HepG2 (cell line): ENCODE results near the gene MYRIP. TPM values are rescaled to one million over a fixed set of nuclear protein-coding genes. Genes with fewer than 3 reads are reported as not detected.

Source experiments
- ATAC-seq: fragments of 200-7000 bp; cut with Tn5 transposase; 3 replicates; pipeline ENCODE4 v1.9.1; 2020; ENCODE audit warnings: mild to moderate bottlenecking, moderate library complexity
- BruUV-seq: library from RNA; stranded (reverse); fragments of 400-500 nt; replicated peaks from 2 replicates; lab custom pipeline; 2021; lab: Mats Ljungman, UMichigan
- CTCF ChIA-PET: fragments of 300-600 bp; formaldehyde crosslinking; extraction: SDS; loops from one replicate; lab custom pipeline; 2021; ENCODE audit warnings: low total read pairs, inconsistent platforms, low intra/inter-chr PET ratio; lab: Yijun Ruan, JAX
- POLR2A ChIA-PET: fragments of 350-600 bp; sonication (Branson Sonifier 250); formaldehyde crosslinking; loops from one replicate; lab custom pipeline; 2020; ENCODE audit warnings: antibody characterized with exemption, inconsistent platforms; lab: Yijun Ruan, JAX
- DNase-seq: peaks from one replicate; pipeline ENCODE4 v3.0.0-alpha.2; 2015; ENCODE audit warnings: low spot score
- FAIRE-seq: peaks from 3 replicates; lab custom pipeline; 2011; peaks lifted over from hg19 to GRCh38; lab: Jason Lieb, UNC
- H2AFZ ChIP-seq: one replicate; pipeline ENCODE4 v1.6.1; 2011; ENCODE audit warnings: low read length, inconsistent platforms
- H3K27ac ChIP-seq: fragments of 300-600 bp; 3 replicates; pipeline ENCODE4 v1.8.0; 2011; ENCODE audit warnings: mixed run types, mild to moderate bottlenecking, mixed read lengths, low read length, inconsistent platforms; ENCODE audit not compliant: insufficient read depth; ENCODE audit errors: extremely low read length
- H3K27me3 ChIP-seq, 2 experiments: fragments of 200-600 bp in 1 of 2; 2 replicates in 1 of 2; 3 replicates in 1 of 2; pipeline versions ENCODE4 v1.6.0 to v1.8.0; 2011; ENCODE audit warnings: low read length in 2 of 2, mild to moderate bottlenecking in 2 of 2, moderate library complexity in 2 of 2, inconsistent platforms in 1 of 2; ENCODE audit not compliant: insufficient read depth in 2 of 2, control insufficient read depth in 1 of 2
- H3K36me3 ChIP-seq, 2 experiments: fragments of 200-600 bp in 1 of 2; replicated peaks in 1 of 2; 2 replicates in 1 of 2; 3 replicates in 1 of 2; pipeline versions ENCODE4 v1.5.1 to v1.8.0; 2011; ENCODE audit warnings: low read length in 2 of 2, inconsistent platforms in 1 of 2; ENCODE audit not compliant: insufficient read depth in 2 of 2, control insufficient read depth in 1 of 2
- H3K4me1 ChIP-seq: 2 replicates; pipeline ENCODE4 v1.5.1; 2012; ENCODE audit warnings: low read length, inconsistent platforms; ENCODE audit not compliant: insufficient read depth
- H3K4me2 ChIP-seq: 2 replicates; pipeline ENCODE4 v1.6.0; 2011; ENCODE audit warnings: low read depth, low read length, inconsistent platforms
- H3K4me3 ChIP-seq, 3 experiments: fragments of 200-600 bp in 1 of 3; sonication (generic), shearing (Covaris generic) in 1 of 3; replicated peaks in 1 of 3; 2 replicates each; pipeline ENCODE4 v1.5.1; 2011 to 2016; ENCODE audit warnings: low read length in 3 of 3, inconsistent platforms in 2 of 3, low read depth in 2 of 3, mild to moderate bottlenecking in 2 of 3, control low read depth in 1 of 3, mixed read lengths in 1 of 3; ENCODE audit not compliant: insufficient read depth in 1 of 3
- H3K79me2 ChIP-seq: one replicate; pipeline ENCODE4 v1.6.1; 2011; ENCODE audit warnings: low read length, inconsistent platforms; ENCODE audit not compliant: insufficient read depth
- H3K9ac ChIP-seq: 2 replicates; pipeline ENCODE4 v1.6.0; 2011; ENCODE audit warnings: mild to moderate bottlenecking, low read depth, low read length, inconsistent platforms; ENCODE audit not compliant: insufficient read depth
- H3K9me3 ChIP-seq: 2 replicates; pipeline ENCODE4 v1.5.1; 2012; ENCODE audit warnings: mild to moderate bottlenecking, low read length
- H4K20me1 ChIP-seq: 2 replicates; pipeline ENCODE4 v1.6.0; 2011; ENCODE audit warnings: inconsistent platforms, mild to moderate bottlenecking, low read length, moderate library complexity; ENCODE audit not compliant: insufficient read depth
- CEBPB ChIP-seq: IDR thresholded peaks from 2 replicates; pipeline ENCODE4 v1.6.1; 2011; ENCODE audit warnings: low read depth, low read length, improper control_type of control experiment, borderline replicate concordance
- HIVEP1 ChIP-seq: sonication (generic); formaldehyde crosslinking; IDR thresholded peaks from 2 replicates; pipeline ENCODE4 v1.4.0; 2020; ENCODE audit warnings: mild to moderate bottlenecking, missing genetic modification reagents
- KLF12 ChIP-seq: sonication (generic); formaldehyde crosslinking; IDR thresholded peaks from 2 replicates; pipeline ENCODE4 v1.4.0; 2020; ENCODE audit warnings: missing genetic modification reagents, borderline replicate concordance
- MEIS2 ChIP-seq: sonication (generic); formaldehyde crosslinking; IDR thresholded peaks from 2 replicates; pipeline ENCODE4 v1.9.0; 2021; ENCODE audit warnings: mild to moderate bottlenecking, missing genetic modification reagents
- NCOA2 ChIP-seq: sonication (generic); formaldehyde crosslinking; IDR thresholded peaks from 2 replicates; pipeline ENCODE4 v1.8.0; 2022; ENCODE audit warnings: inconsistent platforms
- ZNF235 ChIP-seq: sonication (generic); formaldehyde crosslinking; IDR thresholded peaks from 2 replicates; pipeline ENCODE4 v1.8.1; 2023; ENCODE audit warnings: mild to moderate bottlenecking, missing genetic modification reagents, borderline replicate concordance
- ZNF335 ChIP-seq: sonication (generic); formaldehyde crosslinking; IDR thresholded peaks from 2 replicates; pipeline ENCODE4 v1.4.0; 2020; ENCODE audit warnings: missing genetic modification reagents
- ZNF737 ChIP-seq: sonication (generic); formaldehyde crosslinking; IDR thresholded peaks from 2 replicates; pipeline ENCODE4 v1.5.0; 2020; ENCODE audit warnings: missing genetic modification reagents, mild to moderate bottlenecking, borderline replicate concordance
- WGBS: methylation state at CpG from one replicate; pipeline ENCODE4 v1.1.6; 2017; ENCODE audit warnings: low lambda C conversion rate; 5-methylcytosine and 5-hydroxymethylcytosine counted together
- in situ Hi-C: cut with HindIII; loops from 2 replicates; pipeline ENCODE4 v1.10.0; 2017; ENCODE audit warnings: low pct_unique_long_range_greater_than_20kb; ENCODE audit not compliant: extremely low pct_ligation_motif_present
- intact Hi-C: fragments of 100-400 bp; cut with micrococcal nuclease; formaldehyde crosslinking; loops from one replicate; pipeline ENCODE4 v1.10.0; 2022; ENCODE audit not compliant: unreplicated experiment
- polyA plus RNA-seq, 8 experiments: library from polyadenylated mRNA; depleted of rRNA in 3 of 8; stranded (reverse) in 7 of 8; unstranded in 1 of 8; fragments of >200 nt; fragmentation: Illumina TruSeq in 4 of 8; extraction: Trizol in 4 of 8; gene quantifications; 2 replicates each; pipeline versions ENCODE4 v1.2.1 to v1.2.3, GENCODE V29; 2011 to 2016; ENCODE audit warnings: low read depth in 4 of 8, missing spikeins in 1 of 8, mixed read lengths in 1 of 8; ENCODE audit not compliant: insufficient read depth in 1 of 8
- total RNA-seq, 5 experiments: library from RNA; depleted of rRNA; stranded (reverse); fragments of >200 nt; fragmentation: Illumina TruSeq; extraction: Trizol; gene quantifications; 2 replicates each; pipeline ENCODE4 v1.2.3, GENCODE V29; 2016; ENCODE audit warnings: low read depth in 1 of 5
- TF ChIP-seq, protein P1 (sequence below): sonication (generic); formaldehyde crosslinking; IDR thresholded peaks from 2 replicates; pipeline ENCODE4 v1.4.0; 2020; ENCODE audit warnings: missing genetic modification reagents
- TF ChIP-seq, protein P2 (sequence below): sonication (generic); formaldehyde crosslinking; IDR thresholded peaks from 2 replicates; pipeline ENCODE4 v1.4.0; 2020; ENCODE audit warnings: low read depth, mild to moderate bottlenecking, missing genetic modification reagents
- TF ChIP-seq, protein P3 (sequence below): sonication (generic); formaldehyde crosslinking; conservative IDR thresholded peaks from 2 replicates; pipeline ENCODE4 v1.4.0; 2020; ENCODE audit warnings: missing genetic modification reagents
- TF ChIP-seq, protein P4 (sequence below): sonication (generic); formaldehyde crosslinking; IDR thresholded peaks from 2 replicates; pipeline ENCODE4 v1.4.0; 2020; ENCODE audit warnings: missing genetic modification reagents

MYRIP gene
- total and polyA plus RNA-seq, 2 of the 13 experiments (the other 11 are each of a cell fraction or from before 2014, with no cell fraction given) = 0.64 to 0.84 TPM

DNA sequence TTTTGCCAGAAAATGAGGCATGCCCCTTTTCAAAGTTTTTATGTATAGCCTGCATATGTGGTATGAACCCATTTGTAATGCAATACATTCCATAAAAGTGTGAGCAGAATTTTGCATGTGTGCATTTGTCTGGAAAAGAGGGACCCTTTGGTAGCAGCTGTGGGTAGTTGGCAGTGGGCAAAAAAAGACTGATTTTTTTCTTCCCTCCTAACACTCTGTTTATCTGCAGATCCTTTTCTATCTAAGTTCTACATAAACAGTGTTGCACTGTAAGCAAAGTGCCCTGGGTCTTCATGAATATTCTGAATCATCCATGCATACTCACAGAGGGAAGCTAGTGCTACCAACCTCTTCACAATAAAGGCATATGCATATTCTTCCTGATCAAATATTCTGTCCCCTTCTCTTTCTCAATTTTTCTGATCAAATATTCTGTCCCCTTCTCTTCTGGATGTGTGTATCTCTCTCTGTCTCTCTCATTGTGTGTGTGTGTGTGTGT lies 288.9 kb downstream of the MYRIP start:
- Histone ChIP-seq H3K36me3 (no peaks in the 10 kb centered on the region), H3K9me3 (no peaks in the 10 kb centered on the region), H3K4me3 (no peak overlapping the region), H4K20me1 (no peaks in the 10 kb centered on the region), H2AFZ (no peak overlapping the region), H3K27ac (no peak overlapping the region), H3K79me2 (no peaks in the 10 kb centered on the region), H3K4me1 (no peaks in the 10 kb centered on the region), H3K4me2 (no peak overlapping the region), H3K9ac (no peak overlapping the region), H3K27me3 (no peaks in the 10 kb centered on the region; a peak in 1 of 5 replicates)
- in situ Hi-C loops = no loop called here
- ChIA-PET POLR2A (no interaction called here), CTCF (no interaction called here)
- intact Hi-C loops = no loop called here
- DNase-seq (no peak), FAIRE-seq (no peak), ATAC-seq (no peak)
- BruUV-seq = no TSS peak
- TF ChIP-seq NCOA2 (CRISPR knock-in tag) (no peak), HIVEP1 (CRISPR knock-in tag) (no peak), ZNF235 (CRISPR knock-in tag) (no peak), ZNF737 (CRISPR knock-in tag) (no peak), CEBPB (no peak)

DNA sequence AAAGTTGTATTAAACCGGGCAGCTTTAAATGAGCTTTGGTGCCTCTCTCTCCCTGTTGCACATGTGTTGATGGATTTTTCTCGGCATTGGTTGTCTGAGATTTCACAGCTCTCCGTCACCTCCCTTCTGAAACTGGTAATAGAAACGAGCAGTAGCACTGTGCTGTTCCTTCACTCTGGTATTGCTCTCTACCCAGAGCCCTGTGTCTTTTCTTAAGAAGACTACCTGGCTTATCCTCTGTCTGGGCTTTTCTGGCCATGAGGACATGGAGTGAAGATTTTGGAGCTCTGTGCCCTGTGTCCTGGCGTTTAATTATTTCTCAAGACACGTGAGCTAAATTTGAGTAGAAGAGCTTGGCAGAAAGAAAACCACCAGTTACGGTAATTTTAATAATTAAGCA lies 290.5 kb downstream of the MYRIP start:
- 59% methylated on average over 7 of the region's 7 CpGs for WGBS
- TF ChIP-seq MEIS2 (CRISPR knock-in tag) (no peak), ZNF335 (CRISPR knock-in tag) (no peak), KLF12 (no peak)
- TF ChIP-seq, protein P1, sequence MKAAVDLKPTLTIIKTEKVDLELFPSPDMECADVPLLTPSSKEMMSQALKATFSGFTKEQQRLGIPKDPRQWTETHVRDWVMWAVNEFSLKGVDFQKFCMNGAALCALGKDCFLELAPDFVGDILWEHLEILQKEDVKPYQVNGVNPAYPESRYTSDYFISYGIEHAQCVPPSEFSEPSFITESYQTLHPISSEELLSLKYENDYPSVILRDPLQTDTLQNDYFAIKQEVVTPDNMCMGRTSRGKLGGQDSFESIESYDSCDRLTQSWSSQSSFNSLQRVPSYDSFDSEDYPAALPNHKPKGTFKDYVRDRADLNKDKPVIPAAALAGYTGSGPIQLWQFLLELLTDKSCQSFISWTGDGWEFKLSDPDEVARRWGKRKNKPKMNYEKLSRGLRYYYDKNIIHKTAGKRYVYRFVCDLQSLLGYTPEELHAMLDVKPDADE = no peak
- TF ChIP-seq, protein P2, sequence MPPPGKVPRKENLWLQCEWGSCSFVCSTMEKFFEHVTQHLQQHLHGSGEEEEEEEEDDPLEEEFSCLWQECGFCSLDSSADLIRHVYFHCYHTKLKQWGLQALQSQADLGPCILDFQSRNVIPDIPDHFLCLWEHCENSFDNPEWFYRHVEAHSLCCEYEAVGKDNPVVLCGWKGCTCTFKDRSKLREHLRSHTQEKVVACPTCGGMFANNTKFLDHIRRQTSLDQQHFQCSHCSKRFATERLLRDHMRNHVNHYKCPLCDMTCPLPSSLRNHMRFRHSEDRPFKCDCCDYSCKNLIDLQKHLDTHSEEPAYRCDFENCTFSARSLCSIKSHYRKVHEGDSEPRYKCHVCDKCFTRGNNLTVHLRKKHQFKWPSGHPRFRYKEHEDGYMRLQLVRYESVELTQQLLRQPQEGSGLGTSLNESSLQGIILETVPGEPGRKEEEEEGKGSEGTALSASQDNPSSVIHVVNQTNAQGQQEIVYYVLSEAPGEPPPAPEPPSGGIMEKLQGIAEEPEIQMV (CRISPR knock-in tag) = no peak
- TF ChIP-seq, protein P3, sequence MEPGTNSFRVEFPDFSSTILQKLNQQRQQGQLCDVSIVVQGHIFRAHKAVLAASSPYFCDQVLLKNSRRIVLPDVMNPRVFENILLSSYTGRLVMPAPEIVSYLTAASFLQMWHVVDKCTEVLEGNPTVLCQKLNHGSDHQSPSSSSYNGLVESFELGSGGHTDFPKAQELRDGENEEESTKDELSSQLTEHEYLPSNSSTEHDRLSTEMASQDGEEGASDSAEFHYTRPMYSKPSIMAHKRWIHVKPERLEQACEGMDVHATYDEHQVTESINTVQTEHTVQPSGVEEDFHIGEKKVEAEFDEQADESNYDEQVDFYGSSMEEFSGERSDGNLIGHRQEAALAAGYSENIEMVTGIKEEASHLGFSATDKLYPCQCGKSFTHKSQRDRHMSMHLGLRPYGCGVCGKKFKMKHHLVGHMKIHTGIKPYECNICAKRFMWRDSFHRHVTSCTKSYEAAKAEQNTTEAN = no peak
- TF ChIP-seq, protein P4, sequence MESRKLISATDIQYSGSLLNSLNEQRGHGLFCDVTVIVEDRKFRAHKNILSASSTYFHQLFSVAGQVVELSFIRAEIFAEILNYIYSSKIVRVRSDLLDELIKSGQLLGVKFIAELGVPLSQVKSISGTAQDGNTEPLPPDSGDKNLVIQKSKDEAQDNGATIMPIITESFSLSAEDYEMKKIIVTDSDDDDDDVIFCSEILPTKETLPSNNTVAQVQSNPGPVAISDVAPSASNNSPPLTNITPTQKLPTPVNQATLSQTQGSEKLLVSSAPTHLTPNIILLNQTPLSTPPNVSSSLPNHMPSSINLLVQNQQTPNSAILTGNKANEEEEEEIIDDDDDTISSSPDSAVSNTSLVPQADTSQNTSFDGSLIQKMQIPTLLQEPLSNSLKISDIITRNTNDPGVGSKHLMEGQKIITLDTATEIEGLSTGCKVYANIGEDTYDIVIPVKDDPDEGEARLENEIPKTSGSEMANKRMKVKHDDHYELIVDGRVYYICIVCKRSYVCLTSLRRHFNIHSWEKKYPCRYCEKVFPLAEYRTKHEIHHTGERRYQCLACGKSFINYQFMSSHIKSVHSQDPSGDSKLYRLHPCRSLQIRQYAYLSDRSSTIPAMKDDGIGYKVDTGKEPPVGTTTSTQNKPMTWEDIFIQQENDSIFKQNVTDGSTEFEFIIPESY = no peak

More for the DNA sequence above, 290.5 kb downstream of the MYRIP start:
- DNase-seq = no peak
- Histone ChIP-seq H3K36me3 (no peaks in the 10 kb centered on the region), H4K20me1 (no peaks in the 10 kb centered on the region), H3K9ac (no peak overlapping the region), H3K4me3 (no peak overlapping the region), H3K4me2 (no peak overlapping the region), H2AFZ (no peak overlapping the region), H3K9me3 (no peaks in the 10 kb centered on the region), H3K4me1 (no peaks in the 10 kb centered on the region), H3K79me2 (no peaks in the 10 kb centered on the region), H3K27me3 (no peaks in the 10 kb centered on the region; a peak in 1 of 5 replicates), H3K27ac (no peak overlapping the region)
- BruUV-seq = no TSS peak
- intact Hi-C loops (no loop called here), in situ Hi-C loops (no loop called here)
- no peak for FAIRE-seq
- POLR2A ChIA-PET = no interaction called here
- ATAC-seq = no peak
- CTCF ChIA-PET = no interaction called here
